HG03571 (cell line): ENCODE data around the gene HMG20B.
"Not testable (repeated sequence)": the region's sequence is repeated elsewhere in the genome, so short reads cannot be mapped to it uniquely, and the experiment has no call there.

ENCODE experiments used
- ATAC-seq: cut with Tn5 transposase; IDR thresholded peaks from one replicate; pipeline ENCODE4 v1.9.1; 2021; ENCODE audit not compliant: unreplicated experiment

HMG20B gene

DNA sequence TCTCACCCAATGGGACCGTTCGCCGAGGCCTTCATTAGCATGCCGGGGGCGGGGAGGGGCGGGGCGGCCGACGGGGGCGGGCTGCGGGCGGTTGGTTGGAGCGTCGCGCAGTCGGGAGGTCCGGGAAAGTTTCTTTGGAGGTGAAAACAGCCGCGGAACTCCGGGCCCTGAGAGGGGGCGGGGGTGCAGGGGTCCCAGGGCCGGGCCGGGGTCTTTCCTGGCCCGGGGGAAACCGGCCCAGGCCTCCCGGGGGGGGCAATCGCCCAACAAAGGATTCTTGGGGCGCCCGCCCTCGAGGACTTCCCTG lies at the start of gene HMG20B:
Gene HMG20B, plus strand, starts transcription at position 90 of the 307 bp plus-strand sequence. CDS start 366 bp downstream, outside the sequence.
- ATAC-seq = no peak

DNA sequence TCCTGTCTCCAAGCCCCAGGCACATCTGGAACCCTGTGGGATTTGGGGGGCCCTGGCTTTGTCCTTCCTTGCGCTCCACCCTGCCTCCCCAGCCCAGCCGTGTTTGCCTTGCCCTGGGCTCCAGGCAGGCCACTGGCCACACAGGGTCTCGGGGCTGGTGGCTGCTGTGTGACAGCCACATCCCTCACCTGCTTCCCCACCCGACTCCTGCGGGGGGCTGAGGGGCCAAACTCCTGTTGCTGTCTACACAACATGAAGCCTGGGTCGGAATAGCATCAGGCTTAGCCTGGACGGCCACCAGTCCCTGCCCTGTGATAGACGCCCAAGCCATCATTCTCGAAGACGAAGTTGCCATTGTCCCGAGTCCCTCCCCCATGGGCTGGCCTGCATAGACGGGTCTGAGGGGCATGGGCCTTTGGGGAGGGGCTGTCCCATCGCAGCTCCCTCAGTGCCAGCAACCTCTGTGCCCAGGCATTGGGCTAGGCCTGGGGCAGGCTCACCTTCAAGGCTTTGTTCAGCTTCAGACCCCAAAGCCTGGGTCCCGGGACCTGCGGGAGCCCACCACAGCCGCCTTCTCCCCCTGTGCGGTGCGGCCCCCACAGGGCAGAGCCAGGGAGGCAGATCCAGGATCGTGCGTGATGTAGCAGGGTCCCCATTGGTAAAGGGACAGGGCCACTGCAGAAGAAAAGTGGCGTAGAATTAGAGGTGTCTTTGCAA lies 49.2 kb upstream of the HMG20B start:
- ATAC-seq = no peak

DNA sequence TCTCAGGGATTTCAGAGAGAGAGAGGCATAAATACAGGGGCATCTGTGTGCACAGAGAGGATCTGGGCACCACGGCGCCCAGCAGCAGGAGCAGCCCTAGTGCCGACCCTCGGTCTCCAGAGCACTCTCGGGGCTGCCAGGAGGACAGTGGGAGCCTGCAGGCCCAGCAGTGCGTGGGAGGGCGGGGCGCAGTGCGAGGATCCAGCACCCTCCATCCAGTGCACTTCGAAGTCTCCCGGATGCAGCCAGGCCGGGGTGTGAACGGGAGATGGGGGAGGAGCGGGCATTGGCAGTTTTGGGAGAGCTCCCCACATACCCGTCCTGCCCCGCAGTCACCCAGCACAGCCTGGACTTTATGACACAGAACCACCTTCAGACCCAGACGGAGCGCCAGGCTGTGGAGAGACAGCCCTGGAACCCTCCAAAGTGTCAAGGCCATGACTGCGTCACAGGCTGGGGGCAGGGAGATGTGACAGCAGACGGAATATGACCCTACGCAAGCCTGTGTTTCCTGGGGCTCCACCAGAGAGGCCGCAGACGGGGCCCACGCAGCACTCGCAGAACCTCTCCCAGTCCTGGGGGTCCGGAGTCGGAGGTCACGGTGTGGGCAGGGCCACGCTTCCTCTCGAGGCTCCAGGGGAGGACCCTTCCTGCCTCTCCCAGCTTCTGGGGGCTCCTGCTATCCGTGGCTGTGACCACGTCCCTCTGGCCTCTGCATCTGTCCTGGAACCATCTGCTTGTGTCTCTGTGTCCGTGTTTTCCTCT lies 48.5 kb upstream of the HMG20B start:
- ATAC-seq = no peak

DNA sequence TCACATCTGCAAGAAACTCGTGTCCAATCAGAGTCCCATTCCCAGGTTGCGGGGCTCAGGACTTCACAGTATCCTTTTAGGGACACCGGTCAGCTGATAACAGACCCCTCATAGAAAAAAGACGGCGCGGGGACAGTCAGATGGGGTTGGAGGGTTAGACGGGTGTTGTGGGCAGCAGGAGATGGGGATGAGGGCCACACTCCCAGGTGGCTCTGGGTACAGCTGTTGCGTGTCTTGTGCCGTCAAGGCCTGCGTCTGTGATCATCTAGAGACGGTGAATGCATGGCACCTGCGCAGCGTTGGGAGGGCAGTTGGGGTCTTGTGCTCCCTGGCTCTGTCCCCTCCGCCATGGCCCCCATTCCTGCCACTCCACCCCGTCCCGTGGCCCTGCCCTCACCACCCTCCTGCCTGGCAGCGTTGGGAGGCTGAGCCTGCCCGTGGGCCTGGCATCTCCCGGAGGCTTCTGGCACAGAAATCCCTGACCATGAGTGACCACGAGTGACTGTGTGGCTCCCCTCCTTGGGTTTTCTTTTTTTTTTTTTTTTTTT lies 47.8 kb upstream of the HMG20B start:
- ATAC-seq = no peak

DNA sequence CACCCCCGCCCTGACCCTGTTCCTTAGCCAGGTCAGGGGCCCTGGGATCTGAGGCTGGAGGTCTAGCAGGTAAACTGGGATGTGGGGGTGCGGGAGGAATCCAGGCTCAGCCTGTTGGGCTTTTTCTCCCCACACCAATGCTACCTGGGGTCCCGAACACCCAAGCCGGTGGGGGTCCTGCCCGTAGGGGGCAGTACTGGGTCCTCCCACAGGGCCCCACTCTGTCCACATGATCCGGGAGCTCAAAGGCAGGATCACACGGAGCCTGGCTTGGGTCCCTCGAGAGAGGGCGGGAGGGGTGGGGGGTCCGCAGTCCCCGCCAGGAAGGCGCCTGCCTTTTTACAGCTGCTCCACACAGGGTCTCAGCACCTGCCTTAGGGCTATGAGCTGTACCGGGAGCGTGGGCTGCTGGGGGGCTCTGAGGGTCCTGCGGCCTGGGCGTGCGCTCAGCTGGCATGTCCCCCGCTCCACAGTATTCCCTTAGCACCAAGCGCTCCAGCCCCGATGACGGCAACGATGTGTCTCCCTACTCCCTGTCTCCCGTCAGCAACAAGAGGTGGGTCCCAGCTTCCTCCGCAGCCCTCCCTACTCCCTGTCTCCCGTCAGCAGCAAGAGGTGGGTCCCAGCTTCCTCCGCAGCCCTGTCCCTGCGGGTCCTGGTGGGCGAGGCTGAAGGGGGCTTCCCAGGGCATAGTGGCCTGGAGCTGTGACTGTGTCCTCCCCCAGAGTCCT lies 46.1 kb upstream of the HMG20B start:
- ATAC-seq = no peak

DNA sequence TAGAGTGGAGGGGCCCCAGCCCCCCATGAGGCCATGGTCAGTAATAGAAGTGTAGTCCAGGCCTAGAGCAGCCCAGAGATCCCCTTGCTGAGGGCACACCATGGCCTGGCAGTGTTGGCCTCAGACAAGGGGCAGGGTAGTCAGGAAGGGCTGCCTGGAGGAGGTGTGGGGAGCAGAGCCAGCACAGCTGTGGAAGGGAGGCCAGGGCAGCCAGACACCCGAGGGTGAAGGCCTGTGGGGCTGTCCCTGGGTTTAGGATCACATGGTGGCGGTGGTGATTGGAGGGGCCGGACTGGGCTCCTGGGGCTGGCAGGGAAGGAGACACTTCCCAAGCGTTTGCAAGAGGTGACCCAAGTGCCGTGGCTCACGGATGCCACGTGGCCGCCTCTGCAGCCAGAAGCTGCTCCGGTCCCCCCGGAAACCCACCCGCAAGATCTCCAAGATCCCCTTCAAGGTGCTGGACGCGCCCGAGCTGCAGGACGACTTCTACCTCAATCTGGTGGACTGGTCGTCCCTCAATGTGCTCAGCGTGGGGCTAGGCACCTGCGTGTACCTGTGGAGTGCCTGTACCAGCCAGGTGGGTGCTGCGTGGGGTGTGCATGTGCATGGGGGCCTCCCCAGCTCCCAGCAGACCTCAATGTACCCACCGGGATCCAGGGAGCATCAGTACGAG lies 45.4 kb upstream of the HMG20B start:
- ATAC-seq = no peak

DNA sequence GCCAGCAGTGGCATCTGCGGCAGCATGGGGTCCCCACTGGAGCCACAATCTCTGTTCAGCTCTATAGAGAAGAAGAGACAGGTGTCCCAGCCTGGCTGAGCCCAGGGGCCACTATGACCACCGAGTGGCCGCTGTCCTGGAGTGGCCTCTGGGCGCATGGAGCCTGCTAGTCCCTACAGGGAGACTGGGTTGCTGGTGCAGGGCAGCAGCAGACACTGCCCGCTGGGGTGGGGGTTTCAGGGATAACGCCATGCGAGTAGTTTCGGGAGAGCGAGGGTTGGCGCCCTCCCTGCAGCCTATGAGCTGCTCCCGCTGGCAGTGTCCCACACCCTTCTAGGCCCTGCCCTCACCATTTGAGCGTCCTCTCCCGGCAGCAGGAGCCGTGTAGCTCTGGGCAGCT lies 44.7 kb upstream of the HMG20B start:
- ATAC-seq = no peak

DNA sequence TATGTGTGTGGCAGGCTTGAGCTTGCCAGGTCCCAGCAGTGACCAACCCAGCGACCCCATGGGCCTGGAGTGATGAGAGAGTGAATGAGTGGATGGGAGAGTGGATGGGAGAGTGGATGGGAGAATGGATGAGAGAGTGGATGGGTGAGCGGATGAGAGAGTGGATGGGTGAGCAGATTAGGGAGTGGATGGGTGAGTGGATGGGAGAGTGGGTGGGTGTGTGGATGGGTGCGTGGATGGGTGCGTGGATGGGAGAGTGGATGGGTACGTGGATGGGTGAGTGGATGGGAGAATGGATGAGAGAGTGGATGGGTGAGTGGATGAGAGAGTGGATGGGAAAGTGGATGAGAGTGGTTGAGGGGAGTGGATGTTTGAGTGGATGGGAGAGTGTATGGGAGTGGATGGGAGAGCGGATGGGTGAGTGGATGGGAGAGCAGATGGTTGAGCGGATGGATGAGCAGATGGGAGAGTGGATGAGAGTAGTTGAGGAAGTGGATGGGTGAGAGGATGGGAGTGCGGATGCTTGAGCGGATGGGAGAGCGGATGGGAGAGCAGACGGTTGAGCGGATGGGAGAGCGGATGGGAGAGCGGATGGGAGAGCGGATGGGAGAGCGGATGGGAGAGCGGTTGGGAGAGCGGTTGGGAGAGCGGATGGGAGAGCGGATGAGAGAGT lies 44.1 kb upstream of the HMG20B start:
- ATAC-seq = no peak

DNA sequence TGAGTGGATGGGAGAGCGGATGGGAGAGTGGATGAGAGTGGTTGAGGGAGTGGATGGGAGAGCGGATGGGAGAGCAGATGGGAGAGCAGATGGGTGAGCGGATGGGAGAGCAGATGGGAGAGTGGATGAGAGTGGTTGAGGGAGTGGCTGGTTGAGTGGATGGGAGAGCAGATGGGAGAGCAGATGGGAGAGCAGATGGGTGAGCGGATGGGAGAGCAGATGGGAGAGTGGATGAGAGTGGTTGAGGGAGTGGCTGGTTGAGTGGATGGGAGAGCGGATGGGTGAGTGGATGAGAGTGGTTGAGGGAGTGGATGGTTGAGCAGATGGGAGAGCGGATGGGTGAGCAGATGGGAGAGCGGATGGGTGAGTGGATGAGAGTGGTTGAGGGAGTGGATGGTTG lies 43.4 kb upstream of the HMG20B start:
- not testable (repeated sequence) for ATAC-seq

DNA sequence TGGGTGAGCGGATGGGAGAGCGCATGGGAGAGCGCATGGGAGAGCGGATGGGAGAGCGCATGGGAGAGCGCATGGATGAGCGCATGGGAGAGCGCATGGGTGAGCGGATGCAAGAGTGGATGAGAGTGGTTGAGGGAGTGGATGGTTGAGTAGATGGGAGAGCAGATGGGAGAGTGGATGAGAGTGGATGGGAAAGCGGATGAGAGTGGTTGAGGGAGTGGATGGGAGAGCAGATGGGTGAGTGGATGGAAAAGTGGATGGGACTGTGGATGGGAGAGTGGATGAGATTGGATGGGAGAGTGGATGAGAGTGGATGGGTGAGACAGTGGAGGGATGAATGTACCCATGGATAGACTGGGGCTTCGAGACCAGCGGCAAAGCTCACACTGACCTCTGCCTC lies 42.4 kb upstream of the HMG20B start:
- ATAC-seq = no peak

DNA sequence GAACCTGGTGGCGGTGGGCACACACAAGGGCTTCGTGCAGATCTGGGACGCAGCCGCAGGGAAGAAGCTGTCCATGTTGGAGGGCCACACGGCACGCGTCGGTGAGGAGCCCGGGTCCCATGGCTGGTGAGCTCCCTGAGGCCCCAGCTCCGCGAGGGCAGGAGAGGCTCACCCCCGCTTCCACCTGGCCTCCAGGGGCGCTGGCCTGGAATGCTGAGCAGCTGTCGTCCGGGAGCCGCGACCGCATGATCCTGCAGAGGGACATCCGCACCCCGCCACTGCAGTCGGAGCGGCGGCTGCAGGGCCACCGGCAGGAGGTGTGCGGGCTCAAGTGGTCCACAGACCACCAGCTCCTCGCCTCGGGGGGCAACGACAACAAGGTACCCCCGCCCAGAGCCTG lies 41.0 kb upstream of the HMG20B start:
- ATAC-seq = no peak

DNA sequence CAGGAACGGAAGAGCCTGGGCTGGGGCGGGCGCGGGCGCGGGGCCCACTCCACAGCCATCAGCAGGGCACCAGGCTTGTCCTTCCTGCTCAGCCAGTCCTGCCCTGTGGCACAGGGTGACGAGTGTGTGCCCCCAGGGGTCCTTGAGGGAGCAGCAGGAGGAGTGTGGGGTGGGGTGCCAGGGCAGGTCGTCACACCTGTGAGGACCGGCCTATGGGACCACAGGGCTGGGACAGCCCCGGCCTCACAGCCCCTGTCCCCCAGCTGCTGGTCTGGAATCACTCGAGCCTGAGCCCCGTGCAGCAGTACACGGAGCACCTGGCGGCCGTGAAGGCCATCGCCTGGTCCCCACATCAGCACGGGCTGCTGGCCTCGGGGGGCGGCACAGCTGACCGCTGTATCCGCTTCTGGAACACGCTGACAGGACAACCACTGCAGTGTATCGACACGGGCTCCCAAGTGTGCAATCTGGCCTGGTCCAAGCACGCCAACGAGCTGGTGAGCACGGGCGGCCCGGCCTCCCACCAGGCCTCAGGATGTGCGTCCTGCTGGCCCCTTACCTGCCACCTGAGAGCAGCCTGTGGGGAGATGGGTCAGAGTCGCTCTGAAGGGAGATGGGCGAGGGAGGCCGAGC lies 40.5 kb upstream of the HMG20B start:
- no peak for ATAC-seq

DNA sequence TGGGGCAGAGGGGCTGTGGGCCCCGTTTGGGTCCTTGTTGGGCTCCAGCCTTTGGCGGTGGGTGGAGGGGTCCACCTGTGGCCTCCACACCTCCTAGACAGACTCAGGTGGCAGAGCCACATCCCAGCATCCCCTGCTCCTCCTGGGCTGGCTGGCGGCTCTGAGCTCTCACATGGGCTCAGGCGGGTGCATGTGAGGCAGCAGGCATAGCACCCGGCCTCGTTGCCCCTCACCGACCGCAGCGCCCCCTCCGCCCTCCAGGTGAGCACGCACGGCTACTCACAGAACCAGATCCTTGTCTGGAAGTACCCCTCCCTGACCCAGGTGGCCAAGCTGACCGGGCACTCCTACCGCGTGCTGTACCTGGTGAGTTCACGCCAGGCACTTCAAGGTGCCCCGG lies 39.7 kb upstream of the HMG20B start:
- ATAC-seq = no peak

DNA sequence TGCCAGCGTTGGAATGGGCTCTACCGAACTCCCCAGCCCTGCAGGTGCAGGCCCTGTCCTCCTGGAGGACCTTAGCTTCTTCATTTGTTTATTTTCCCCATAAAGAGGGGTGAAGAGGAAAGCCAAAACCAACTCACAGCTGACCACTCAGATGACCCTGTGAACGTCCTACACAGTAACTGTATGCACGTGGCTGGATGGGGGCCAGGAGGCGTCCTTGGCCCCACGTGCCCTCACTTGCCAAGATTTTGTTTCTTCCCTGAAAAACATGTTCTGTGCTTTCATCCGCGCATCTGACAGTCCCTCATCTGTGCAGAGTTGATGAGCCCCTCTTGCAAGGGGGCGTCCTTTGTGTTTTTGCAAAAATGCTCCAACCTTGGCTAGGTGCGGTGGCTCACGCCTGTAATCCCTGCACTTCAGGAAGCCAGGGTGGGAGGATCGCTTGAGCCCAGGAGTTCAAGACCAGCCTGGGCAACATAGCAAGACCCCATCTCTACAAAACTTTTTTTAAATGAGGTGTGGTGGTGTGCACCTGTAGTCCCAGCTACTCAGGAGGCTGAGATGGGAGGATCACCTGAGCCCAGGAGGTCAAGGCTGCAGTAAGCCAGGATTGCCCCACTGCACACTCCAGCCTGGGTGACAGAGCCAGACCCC lies 39.1 kb upstream of the HMG20B start:
- no peak for ATAC-seq

DNA sequence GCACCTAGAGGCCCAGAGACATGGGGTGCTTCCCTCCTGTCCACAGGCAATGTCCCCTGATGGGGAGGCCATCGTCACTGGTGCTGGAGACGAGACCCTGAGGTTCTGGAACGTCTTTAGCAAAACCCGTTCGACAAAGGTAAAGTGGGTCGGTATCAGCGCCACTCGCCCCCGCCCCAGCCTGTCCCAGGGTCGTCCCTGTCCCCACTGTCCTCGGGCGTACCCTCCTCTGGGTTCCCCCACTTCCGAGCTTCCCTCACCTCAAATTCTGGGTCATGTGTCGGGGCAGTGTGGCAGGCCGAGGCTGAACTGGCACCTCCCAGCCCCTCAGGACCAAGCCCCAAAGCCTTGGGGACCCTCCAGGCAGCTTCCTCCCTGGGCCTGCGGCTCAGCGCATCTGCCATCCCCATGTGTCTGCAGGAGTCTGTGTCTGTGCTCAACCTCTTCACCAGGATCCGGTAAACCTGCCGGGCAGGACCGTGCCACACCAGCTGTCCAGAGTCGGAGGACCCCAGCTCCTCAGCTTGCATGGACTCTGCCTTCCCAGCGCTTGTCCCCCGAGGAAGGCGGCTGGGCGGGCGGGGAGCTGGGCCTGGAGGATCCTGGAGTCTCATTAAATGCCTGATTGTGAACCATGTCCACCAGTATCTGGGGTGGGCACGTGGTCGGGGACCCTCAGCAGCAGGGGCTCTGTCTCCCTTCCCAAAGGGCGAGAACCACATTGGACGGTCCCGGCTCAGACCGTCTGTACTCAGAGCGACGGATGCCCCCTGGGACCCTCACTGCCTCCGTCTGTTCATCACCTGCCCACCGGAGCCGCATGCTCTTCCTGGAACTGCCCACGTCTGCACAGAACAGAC lies 38.1 kb upstream of the HMG20B start:
- no peak for ATAC-seq

DNA sequence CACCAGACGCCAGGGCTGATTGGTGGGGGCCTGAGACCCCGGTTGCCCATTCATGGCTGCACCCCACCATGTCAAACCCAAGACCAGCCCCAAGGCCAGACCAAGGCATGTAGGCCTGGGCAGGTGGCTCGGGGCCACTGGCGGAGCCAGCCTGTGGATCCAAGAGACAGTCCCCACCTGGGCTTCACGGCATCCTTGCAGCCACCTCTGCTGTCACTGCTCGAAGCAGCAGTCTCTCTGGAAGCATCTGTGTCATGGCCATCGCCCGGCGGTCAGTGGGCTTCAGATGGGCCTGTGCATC lies 37.6 kb upstream of the HMG20B start:
- no peak for ATAC-seq

DNA sequence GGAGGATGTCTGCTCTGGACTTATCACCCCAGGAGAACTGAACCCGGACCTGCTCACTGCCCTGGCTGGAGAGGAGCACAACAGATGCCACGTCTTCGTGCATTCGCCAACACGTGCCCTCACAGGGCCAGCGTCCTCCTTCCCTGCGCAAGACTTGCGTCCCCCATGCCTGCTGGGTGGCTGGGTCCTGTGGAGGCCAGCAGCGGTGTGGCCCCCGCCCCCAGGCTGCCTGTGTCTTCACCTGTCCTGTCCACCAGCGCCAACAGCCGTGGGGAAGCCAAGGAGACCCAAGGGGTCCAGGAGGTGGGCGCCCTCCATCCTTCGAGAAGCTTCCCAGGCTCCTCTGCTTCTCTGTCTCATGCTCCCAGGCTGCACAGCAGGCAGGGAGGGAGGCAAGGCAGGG lies 37.2 kb upstream of the HMG20B start:
- no peak for ATAC-seq

DNA sequence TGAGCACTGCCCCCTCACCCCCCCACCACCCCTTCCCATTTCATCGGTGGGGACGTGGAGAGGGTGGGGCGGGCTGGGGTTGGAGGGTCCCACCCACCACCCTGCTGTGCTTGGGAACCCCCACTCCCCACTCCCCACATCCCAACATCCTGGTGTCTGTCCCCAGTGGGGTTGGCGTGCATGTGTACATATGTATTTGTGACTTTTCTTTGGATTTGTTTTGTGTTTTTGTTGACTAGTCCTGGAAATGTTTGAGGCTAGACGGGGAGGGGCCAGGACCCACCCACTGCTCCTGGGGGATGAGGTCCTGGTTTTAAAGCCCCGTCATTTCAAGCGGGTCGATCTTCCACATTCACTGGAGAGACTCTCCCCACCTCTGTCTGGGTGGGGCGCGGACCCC lies 36.8 kb upstream of the HMG20B start:
- no peak for ATAC-seq
